ENCODE results near the gene ZNF514.

DNA sequence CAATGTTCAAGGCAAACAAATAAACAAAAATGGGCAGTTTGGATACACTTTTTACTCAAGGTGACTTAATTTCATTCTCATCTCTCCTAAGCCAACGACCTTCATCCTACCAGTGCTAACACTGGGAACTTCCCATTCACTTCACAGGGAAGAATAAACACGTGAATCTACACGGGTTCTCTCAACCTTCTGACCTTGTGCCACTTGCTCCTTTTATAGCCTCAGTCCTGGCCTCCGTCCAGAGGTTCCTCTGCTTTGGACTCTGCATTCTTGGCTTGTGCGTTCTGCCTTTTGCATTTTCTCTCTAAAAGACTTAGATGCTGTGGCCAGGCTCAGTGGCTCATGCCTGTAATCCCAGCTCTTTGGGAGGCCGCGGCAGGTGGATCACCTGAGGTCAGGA is 19.8 kb upstream of the ZNF514 start:
- TF ChIP-seq CTCF (optimal IDR thresholded peaks at IDR 0.05 in 1 of 3, IDR thresholded peaks at IDR 0.05 in 1 of 3, conservative IDR thresholded peaks at IDR 0.05 in 1 of 3; ENCODE audit: extremely low read depth in 1 of 3, insufficient read depth in 2 of 3, low read length in 3 of 3) = no peak
- TF ChIP-seq EZH2 (IDR thresholded peaks at IDR 0.05; ENCODE audit: low read length) = no peak

Measured in keratinocyte (primary cell).